Stimulated activated CD4-positive, alpha-beta T cell treated with anti-CD3 and anti-CD28 coated beads, Interleukin-12 subunit alpha, Interleukin-12 subunit beta, amount 100 ng/mL, for 4 hours (primary cell): ENCODE data around the gene SOX5.
"Not testable (repeated sequence)": the region's sequence is repeated elsewhere in the genome, so short reads cannot be mapped to it uniquely, and the experiment has no call there.

Source experiments
- DNase-seq: peaks from one replicate; pipeline ENCODE4 v3.0.0-alpha.2; 2020

Gene SOX5

DNA sequence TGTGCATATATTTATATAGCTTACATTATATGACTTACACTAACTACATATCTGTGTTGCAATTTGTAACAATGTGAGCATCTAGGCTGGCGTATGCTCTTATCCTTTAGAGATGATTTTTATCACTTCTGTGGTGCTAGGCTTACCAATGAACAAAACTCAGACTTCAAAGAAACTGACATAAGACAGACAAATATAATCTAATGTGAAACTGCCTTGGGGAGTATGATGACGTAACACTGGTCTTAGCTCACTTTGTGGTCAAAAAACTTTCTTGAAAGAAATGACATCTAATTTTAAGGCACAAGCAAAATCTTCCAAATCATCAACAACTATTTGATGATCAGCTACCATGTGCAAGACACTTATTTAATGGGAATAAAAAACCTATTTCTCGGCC is 50.0 kb downstream of the SOX5 start:
- no peak for DNase-seq

DNA sequence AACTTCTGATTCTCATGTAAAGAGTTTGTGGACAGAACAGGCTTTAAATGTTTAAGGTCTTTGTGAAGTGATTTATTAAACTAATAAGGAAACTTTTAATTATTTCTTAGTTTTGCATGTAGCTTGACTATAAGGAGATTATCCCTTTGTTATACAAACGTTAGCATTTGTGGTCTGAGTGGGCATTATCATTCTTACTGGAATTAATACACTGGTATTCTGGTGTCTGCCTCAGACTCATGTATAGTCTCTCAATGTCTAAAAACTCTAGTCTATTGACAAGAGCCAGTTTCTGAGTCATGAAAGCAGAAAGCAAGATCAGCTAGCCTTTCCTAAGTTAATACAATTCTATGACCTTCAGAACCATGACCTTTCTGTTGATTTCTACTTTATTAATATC is 51.3 kb downstream of the SOX5 start:
- DNase-seq = no peak

DNA sequence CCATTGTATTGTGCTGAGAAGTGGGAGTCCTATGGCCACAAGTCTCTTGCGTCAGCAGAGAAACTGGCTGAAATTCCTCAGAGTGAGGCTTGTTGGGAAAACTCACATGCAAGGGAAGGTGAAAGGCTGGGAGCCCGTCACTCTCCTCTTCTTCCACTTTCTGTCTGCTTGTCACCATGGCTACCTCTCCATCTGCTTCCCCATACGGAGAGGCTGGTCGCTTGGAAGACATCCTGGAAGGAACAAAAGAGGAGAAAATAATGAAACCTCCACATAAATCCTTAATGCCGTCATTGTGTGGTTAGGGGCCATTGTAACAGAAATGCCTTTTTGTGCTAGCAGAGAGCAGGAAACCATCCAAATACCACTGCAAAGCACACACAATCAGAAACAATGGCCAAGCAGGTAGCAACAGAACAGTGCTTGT is 53.7 kb downstream of the SOX5 start:
- DNase-seq = no peak

DNA sequence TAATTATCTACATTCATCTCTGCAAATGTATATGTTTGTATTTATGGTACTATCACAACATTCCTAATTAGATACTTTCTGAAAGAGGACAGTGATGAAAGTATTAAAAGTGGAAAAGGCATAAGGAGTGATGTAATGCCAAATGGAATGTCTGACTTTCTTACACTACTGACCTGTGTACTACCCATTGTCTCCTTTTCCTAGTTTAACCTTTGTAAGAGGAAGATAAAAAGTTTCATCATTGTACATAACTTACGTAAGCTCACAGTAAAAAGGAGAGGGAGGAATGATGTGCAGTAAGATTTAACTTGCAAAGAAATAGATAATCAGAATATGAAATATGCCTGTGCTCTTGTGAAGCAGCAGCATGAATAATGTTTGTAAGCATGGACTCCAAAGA is 55.9 kb downstream of the SOX5 start:
- no peak for DNase-seq

DNA sequence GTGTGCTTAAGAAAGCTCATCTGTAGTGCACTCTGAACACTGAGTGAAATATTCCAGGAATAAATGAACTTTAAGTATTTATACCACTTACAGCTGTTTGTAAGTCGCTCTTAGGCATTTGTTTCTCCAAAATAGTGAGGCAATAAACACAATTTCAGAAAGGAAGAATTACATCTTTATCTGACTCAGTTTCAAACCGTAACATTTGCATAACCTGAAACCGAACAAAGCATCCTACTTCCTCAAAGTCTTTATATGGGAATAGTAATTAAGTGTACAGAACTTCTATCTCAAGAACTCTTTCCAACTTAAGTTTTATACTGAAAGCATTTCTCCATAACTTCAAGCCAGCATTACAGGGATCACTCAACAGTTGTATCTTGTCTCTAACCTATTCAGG is 58.4 kb downstream of the SOX5 start:
- DNase-seq = no peak

DNA sequence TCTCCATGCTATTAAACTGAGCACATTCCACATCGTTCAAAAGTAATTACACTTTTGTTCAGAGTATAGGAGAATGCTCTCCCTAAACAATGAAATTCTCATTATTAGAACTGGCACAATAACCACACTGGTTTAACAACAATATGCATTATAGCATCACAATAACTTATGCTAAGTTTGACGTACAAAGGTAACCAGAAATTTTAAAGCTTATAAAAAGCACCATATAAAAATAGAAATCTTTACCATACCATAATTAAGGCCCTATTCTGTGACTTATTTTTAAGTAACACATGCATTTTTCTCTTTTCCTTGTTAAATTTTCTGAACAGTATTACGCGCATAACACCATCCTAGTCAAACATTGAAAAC is 60.4 kb downstream of the SOX5 start:
- no peak for DNase-seq

DNA sequence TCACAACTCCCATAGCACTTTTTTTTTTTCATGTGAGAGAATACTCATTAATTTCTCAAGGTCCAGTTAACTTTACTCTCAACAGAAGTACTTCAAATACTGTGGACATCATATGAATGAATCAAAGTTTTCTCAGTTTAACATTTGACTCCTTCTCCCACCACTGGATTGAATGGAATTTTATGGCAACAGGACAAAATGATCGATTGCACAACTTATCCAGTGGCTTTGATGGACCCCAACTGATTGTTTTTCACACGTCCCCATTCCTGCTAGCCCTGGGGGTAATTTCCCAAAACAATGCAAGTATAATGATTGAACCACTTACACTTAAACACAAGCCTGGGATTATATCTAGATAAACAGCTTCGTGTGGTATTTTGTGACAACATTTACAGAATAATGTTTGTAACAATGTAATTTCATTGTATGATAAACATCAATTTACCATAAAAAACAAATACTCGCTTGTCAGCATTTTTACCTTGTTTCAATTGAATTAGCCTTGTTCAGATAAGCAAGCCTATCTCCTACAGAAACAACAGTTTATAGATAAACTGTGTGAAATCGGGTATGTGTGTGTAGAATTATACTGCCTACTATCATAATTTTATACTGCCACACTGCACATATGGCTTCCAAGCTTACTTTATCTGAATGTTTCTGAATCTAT is 60.9 kb downstream of the SOX5 start:
- DNase-seq = no peak

DNA sequence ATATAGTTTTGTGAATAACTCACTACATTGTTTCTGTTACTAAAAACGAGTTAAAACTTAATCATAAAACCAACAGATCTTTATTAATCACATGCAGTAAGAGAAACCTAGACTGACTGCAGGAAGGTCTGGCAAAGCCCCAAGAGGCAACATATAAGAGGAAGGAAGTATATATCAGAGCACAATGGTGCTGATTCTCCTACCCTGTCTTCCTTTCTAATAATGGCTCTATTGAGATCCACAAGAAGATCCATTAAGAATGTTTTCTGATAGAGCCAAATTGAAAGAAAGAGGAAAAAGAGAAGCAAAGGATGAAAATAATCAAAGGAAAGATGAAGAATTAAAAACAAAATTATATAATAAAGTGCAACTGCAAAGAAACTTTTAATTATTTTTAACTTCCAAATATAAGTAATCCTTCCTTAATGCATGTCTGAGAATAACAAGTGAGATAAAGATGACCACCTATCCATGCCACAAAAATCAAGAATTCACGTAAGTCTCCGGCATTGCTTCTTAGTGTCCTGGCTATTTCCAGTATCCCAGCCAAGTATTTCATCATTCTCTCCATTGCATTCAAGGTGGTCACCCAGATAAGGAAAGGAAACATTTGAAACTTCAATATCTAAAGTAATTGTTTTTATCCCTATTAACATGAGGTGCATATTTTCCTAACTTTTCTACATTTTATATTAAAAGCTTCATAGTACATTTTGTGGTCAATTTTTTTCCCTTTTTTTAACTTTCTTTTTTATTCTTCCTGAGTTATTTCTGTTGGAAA is 62.2 kb downstream of the SOX5 start:
- no peak for DNase-seq

DNA sequence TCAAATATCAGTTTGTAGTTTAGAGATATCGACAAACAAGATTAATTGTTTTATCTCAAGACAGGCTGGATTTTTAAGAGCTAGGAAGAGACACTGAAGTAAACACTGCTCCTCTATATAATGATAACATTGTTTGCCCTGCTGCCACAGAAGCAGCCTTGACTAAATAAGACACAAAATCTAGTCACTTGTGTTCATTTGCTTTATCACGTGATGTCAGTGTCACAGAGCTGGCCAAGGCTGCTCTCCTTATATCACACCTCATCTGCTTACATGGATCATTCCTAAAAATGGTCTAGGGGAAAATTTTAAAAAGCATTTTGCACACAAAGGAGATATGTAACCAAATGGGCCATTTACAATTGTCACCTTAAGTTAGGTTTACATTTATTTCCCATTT is 64.1 kb downstream of the SOX5 start:
- DNase-seq = no peak

DNA sequence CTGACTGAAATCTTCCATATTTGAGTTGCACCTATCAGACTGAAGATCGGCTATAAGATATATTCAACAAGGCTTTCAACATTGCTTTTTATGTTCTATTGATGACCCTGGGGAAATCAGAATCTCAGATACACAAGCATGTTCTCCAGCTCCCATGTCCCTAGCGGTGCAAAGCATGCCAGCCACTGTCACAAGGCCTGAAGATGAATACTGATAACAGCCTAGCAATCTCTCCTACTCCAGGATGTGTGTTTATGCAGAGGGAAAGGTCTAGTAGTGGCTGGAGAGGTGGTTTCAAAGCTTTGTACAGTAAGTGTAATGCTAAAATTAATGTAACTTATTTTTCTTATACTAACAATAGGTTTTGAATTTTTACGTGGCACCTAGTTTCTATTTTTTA is 64.6 kb downstream of the SOX5 start:
- no peak for DNase-seq

DNA sequence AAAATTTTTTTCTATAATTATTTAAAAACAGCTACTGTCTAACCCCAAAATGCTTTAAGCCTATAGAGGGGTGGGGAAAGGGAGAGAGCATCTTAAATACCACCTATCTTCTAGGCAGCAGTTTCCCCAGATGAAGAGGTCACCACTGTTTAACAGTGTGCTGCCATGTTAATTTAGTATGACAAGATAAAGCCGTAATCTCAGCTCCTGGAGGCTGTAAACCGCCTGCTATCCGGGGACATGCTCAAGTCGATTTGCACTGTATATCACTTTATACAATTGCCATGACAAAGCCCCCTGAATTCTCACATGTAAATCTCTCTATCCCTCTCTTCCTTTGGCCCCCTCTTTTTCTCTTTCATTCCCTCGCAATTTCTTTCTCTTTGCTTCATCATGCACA is 68.5 kb downstream of the SOX5 start:
- DNase-seq = no peak

DNA sequence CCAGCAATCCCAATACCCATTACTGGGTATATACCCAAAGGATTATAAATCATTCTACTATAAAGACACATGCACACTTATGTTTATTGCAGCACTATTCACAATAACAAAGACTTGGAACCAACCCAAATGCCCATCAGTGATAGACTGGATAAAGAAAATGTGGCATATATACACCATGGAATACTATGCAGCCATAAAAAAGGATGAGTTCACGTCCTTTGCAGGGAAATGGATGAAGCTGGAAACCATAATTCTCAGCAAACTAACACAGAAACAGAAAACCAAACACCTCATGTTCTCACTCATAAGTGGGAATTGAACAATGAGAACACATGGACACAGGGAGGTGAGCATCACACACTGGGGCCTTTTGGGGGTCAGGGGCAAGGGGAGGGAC is 72.9 kb downstream of the SOX5 start:
- DNase-seq = not testable (repeated sequence)

DNA sequence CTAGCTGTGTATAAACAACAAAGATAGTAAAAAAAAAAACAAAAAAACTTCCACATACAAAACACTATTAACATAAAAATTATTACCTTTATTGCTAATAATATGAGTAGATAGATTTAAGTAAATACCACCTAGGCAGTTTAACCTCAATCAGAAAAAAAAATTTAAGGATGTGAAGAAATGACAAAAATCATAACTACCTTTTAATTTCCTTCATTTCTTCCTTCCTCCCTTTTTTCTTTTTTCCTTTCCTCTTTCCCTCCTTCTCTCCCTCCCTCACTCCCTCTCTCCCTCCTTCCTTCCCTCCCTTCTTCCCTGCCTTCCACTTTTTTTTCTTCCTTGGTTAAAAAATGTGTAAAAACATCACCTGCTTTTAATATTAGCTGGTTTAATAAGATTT is 81.7 kb downstream of the SOX5 start:
- DNase-seq = no peak

DNA sequence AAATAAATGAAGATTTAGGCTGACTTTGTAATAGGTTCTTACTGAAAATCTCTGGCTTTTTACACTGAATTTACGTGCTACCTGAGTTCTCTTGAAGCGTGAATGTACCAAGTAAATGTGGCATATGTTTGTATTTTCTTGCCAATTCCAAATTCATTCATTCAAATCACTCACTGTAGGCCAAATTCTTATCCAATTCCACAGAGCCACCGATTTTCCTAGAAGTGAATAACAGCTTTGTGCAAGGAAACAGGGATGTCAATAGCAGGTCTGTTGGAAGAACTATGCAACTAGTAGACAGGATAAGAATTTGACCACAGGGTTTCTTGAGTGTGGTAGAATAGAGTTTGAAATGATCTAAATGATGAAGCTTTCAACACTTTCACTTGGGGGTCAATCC is 86.8 kb downstream of the SOX5 start:
- no peak for DNase-seq

DNA sequence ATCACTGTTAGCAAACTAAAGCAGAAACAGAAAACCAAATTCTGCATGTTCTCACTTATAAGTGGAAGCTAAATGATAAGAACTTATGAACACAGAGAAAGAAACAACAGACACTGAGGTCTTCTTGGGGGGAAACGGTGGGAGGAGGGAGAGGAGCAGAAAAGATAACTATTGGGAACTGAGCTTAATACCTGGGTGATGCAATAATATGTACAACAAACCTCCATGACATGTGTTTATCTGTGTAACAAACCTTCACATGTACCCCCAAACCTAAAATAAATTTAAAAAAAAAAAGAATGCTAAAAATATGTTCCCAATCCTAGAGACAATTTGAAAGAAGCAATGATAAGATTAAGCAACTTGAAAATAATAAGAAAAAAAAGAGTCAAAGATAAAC is 89.5 kb downstream of the SOX5 start:
- DNase-seq = no peak

DNA sequence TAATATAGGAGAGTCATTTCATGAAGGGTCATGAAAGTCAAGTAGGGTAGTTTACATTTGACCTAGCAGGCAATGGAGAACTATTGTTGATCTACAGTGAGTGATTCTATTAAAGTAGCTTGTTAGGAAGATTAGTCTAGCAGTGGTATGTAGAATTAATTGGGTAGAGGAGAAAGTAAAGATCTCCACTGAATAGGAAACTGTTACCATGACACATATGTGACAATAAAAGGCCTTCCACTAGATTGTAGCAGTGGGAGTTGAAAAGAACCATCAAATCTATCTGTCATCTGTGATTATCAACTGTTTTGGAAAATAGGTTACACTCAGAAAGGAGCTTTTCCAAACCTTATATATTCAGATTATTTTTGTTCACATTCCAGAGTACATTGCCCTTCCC is 92.3 kb downstream of the SOX5 start:
- DNase-seq = no peak

DNA sequence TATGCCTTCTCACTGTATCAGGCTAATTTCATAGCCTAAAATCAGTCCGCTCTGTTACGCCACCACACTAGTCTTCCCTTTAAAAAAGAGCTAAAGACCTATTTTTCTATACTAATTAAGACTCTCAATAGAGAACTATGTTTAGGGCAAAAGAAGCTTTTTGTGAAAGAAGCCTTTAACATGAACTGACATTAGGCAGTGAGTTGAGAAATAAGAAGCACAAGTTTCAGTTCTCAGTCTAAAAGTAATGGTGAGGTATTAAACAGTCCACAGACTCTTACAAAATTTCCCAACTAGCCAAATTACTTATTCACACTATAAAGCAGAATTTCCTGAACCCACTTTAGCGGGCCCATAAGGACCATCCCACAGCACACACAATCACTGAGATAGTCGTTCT is 93.7 kb downstream of the SOX5 start:
- no peak for DNase-seq

DNA sequence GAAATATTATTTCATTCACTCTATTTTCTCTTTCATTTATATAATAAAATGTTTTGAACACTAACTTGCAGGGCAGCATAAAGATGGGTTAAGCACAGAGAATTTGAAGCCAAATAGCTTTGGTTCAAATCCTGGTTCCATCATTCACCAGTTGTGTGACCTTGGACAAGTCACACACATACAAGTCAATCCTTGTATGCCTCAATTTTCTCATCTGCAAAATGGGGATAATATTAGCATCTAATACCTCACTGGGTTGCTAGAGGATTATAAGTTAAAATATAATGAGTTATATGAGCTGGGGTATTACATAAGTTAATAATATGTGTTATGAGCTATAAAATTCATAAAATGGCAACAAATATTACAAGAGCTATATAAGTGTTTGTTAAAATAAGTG is 94.9 kb downstream of the SOX5 start:
- DNase-seq = no peak

DNA sequence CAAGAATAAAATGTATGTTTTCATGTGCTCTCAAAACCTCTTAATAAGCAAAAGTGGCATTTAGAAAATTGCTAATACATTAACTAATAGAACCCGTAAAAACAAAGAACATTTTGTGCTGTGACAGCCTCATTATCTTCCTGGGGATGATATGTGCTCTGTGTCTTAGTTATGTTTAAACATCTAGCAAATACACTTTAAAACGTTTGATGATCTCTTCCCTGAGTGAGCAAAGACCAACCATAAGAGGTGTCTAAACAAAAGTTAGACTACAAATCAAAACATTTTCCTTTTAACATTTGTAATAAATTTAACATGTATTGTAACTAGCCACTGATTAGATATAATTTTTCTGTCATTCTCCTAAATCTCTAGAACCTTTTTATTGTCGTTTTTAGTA is 95.8 kb downstream of the SOX5 start:
- no peak for DNase-seq

DNA sequence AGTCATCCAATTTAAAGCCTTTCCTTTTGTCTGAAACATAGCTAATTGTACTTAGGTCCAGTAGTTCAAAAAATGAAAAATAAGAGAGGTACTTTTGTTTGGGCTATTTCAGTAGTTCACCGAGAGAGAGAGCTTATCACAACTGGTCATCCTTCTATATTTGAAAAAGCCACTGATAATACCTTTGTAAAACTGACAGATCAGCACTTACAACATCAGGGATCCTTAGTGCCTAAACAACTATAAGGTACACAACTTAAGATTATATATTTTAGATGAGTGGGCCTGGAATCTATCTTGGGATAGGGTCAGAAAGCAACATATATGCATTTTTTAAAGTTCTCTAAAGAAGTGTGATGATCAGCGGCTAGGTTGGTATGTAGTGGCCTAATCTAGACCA is 97.9 kb downstream of the SOX5 start:
- DNase-seq = no peak

DNA sequence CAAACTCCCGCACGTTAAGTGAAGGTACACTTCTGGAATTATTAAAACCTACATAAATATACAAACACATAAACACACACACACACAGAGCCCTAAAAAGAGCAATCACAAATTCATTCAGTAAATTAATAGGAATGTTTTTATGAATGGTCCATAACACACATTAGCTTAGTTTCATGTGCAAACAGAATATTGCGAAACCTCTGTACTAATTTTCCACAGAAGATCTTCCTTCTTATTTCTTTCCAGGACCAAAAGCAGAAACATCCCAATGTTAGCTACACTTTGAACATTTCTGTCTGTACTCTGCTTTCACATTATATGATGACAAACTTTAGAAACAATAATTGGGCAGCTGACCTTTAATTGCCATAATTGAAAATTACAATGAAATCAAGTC is 101.6 kb downstream of the SOX5 start:
- DNase-seq = no peak

DNA sequence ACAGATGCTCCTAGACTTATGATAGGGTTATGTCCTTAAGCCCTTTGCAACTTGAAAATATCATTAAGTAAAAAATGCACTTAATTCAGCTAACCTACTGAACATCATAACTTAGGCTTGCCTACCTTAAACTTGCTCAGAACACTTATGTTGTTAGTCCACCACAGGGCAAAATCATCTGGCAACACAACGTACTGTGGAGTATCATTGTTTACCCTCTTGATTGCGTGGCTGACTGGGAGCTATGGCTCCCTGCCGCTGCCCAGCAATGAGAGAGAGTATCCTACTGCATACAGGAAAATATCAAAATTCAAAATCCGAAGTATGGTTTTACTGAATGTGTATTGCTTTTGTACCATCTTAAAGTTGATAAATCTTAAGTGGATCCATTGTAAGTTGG is 105.5 kb downstream of the SOX5 start:
- DNase-seq = no peak

DNA sequence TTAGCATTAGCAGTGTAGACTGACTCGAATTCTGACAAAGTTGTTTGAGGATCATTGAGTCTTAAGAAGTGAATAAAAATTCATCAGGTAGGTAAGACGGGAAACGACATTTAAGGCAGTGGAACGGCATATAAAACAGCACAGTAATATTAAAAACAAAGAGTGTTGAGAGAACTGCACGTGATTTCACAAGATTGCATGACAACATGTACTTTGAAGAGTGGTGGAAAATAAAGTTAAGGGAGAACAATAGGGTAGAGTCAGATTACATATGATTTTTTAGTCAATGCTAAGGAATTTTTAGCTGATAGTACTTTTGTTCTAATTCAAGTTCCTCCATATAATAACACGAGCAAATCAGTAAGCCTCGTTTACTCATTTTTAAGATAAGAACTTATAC is 115.4 kb downstream of the SOX5 start:
- no peak for DNase-seq

DNA sequence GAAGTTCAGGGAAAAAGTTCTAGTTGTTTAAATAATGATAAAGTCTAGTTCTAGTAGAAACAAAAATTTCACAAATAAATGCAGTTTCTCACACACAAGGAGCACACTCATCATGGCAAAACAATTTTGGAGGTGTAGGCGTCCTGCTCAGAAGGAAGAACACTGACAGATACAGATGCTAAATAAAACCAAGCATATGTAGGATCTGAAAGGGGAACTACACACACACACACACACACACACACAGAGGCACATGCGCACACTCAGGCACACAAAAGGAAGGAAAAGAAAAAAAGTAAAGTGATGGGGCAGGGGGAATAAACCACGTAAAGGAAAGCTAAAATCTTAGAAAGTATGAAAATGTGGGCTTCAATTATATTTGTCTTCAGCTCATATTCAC is 117.7 kb downstream of the SOX5 start:
- no peak for DNase-seq

DNA sequence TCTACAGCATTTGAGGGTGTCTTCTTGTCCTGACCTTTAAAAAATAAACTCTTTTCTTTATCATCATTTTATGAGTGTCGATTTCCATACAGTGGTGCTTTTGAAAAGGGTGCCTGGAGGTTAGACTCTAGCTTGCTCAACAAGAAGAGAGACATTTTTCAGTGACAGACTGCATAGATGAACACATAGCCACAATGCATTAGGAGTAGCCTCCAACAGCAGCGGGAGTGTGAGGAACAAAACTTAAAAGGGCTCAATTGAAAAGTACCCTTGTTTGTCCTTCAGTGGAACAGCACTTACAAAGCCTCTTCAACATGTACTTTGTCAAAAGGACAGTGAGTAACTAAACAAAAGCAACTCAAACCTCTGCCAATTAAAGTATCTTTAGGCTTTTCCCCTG is 119.3 kb downstream of the SOX5 start:
- no peak for DNase-seq
